CD4-positive, alpha-beta T cell treated with Interleukin-6 at 100 ng/mL for 8 hours (primary cell): ENCODE results near the gene PRCP.
"Not testable (repeated sequence)": the region's sequence is repeated elsewhere in the genome, so short reads cannot be mapped to it uniquely, and the experiment has no call there.

Experiments used
- DNase-seq: peaks from one replicate; pipeline ENCODE4 v3.0.0-alpha.2; 2020; ENCODE audit warnings: mixed read lengths, low spot score

The PRCP gene

GRCh38 chr11:82872377-82873150 lies 27.7 kb downstream of the PRCP start:
- DNase-seq: no peak

GRCh38 chr11:82871646-82872045 lies 28.6 kb downstream of the PRCP start:
- no peak for DNase-seq

GRCh38 chr11:82869657-82870056 lies 30.6 kb downstream of the PRCP start:
- DNase-seq: no peak

- DNase-seq: peak; percentile 75
Measured at GRCh38 chr11:82867495-82868082, 32.6 kb downstream of the PRCP start.

GRCh38 chr11:82865841-82866240 lies 34.4 kb downstream of the PRCP start:
- DNase-seq: no peak

GRCh38 chr11:82864268-82864667 lies 36.0 kb downstream of the PRCP start:
- peak; percentile 6 for DNase-seq

- DNase-seq: no peak
Measured at GRCh38 chr11:82863209-82863608, 37.0 kb downstream of the PRCP start.

GRCh38 chr11:82862379-82862778 lies 37.9 kb downstream of the PRCP start:
- no peak for DNase-seq

GRCh38 chr11:82859750-82860149 lies 40.5 kb downstream of the PRCP start:
- DNase-seq: no peak

- no peak for DNase-seq
Measured at GRCh38 chr11:82858556-82859091, 41.6 kb downstream of the PRCP start.

- DNase-seq: no peak
Measured at GRCh38 chr11:82858133-82858532, 42.1 kb downstream of the PRCP start.

GRCh38 chr11:82857145-82857544 lies 43.1 kb downstream of the PRCP start:
- DNase-seq: no peak

GRCh38 chr11:82855616-82856015 lies 44.6 kb downstream of the PRCP start:
- no peak for DNase-seq

GRCh38 chr11:82854916-82855315 lies 45.3 kb downstream of the PRCP start:
- DNase-seq: not testable (repeated sequence)

GRCh38 chr11:82854242-82854641 lies 46.0 kb downstream of the PRCP start:
- no peak for DNase-seq

- no peak for DNase-seq
Measured at GRCh38 chr11:82848829-82849228, 51.4 kb downstream of the PRCP start.

- DNase-seq: no peak
Measured at GRCh38 chr11:82845356-82846353, 54.6 kb downstream of the PRCP start.

GRCh38 chr11:82843057-82843795 lies 57.0 kb downstream of the PRCP start:
- DNase-seq: no peak

- no peak for DNase-seq
Measured at GRCh38 chr11:82842019-82842418, 58.2 kb downstream of the PRCP start.

GRCh38 chr11:82837650-82838049 lies 62.6 kb downstream of the PRCP start:
- DNase-seq: no peak

GRCh38 chr11:82832983-82833382 lies 67.2 kb downstream of the PRCP start:
- DNase-seq: no peak

GRCh38 chr11:82831364-82831763 lies 68.9 kb downstream of the PRCP start:
- no peak for DNase-seq
